ENCODE results near the gene SIRPB1. TPM values are rescaled to one million over a fixed set of nuclear protein-coding genes. Genes with fewer than 3 reads are reported as not detected.

The SIRPB1 gene
- total RNA-seq, 4 donors from 2014 or later = 0.95 to 3.2 (median 1.7) TPM; not detected in 1

DNA sequence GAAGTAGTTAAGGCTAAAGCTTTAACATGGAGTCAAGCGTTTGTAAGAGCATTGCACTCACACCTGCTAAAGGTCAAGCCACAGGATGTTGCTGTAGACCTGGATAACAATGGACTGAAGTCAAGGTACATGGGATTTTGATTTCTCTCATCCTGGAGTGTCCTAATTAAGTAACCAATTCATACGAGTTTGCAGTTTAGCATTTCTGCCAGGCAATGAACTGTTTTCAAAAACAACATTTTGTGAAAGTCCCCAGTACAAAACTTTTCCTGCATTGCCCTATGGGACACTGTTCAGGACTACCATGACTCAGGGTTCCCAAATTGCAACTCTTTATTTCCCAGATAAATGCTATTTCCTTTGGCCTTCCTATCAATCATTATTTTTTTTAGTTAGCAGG, 17.4 kb upstream of the SIRPB1 start:
- DNase-seq = no peak
- Histone ChIP-seq H3K36me3 (no peaks in the 10 kb centered on the region), H3K4me3 (no peak overlapping the region), H3K27me3 (no peaks in the 10 kb centered on the region), H3K27ac (no peak overlapping the region), H3K4me1 (no peaks in the 10 kb centered on the region), H3K9me3 (no peaks in the 10 kb centered on the region)
- no peak for TF ChIP-seq POLR2A (IDR thresholded peaks at IDR 0.05)
- TF ChIP-seq, protein P1, sequence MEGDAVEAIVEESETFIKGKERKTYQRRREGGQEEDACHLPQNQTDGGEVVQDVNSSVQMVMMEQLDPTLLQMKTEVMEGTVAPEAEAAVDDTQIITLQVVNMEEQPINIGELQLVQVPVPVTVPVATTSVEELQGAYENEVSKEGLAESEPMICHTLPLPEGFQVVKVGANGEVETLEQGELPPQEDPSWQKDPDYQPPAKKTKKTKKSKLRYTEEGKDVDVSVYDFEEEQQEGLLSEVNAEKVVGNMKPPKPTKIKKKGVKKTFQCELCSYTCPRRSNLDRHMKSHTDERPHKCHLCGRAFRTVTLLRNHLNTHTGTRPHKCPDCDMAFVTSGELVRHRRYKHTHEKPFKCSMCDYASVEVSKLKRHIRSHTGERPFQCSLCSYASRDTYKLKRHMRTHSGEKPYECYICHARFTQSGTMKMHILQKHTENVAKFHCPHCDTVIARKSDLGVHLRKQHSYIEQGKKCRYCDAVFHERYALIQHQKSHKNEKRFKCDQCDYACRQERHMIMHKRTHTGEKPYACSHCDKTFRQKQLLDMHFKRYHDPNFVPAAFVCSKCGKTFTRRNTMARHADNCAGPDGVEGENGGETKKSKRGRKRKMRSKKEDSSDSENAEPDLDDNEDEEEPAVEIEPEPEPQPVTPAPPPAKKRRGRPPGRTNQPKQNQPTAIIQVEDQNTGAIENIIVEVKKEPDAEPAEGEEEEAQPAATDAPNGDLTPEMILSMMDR (IDR thresholded peaks at IDR 0.05) = no peak
- intact Hi-C loops (cut with DNase I; ENCODE audit: low total_unique reads) = no loop called here

DNA sequence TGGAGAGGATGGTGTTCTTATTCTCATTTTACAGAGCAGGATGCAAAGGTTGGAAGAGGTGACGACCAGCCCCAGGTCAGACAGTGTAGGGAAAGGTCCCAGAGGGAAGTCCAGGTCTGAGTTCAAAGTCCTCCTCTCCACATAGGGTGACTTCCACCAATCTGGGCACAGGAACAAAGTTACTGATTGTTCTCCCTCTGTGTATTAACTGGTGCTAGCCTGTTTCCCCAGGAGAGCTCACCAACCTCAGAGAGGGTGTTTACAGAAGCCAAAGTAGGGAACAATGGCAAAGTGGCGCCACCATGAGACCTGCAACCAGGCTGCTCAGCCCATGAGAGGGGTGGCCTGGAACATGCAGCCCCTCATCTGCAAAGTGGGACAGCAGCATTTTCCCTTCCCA, 16.8 kb upstream of the SIRPB1 start:
- H3K27me3 ChIP-seq = no peaks in the 10 kb centered on the region
- no peaks in the 10 kb centered on the region for H3K4me1 ChIP-seq
- H3K27ac ChIP-seq = no peak overlapping the region
- no peak for DNase-seq
- no peaks in the 10 kb centered on the region for H3K9me3 ChIP-seq
- H3K36me3 ChIP-seq = no peaks in the 10 kb centered on the region
- no peak overlapping the region for H3K4me3 ChIP-seq
- TF ChIP-seq, protein P1 (IDR thresholded peaks at IDR 0.05) = no peak
- no peak for TF ChIP-seq POLR2A (IDR thresholded peaks at IDR 0.05)
- intact Hi-C loops (cut with DNase I; ENCODE audit: low total_unique reads) = no loop called here

DNA sequence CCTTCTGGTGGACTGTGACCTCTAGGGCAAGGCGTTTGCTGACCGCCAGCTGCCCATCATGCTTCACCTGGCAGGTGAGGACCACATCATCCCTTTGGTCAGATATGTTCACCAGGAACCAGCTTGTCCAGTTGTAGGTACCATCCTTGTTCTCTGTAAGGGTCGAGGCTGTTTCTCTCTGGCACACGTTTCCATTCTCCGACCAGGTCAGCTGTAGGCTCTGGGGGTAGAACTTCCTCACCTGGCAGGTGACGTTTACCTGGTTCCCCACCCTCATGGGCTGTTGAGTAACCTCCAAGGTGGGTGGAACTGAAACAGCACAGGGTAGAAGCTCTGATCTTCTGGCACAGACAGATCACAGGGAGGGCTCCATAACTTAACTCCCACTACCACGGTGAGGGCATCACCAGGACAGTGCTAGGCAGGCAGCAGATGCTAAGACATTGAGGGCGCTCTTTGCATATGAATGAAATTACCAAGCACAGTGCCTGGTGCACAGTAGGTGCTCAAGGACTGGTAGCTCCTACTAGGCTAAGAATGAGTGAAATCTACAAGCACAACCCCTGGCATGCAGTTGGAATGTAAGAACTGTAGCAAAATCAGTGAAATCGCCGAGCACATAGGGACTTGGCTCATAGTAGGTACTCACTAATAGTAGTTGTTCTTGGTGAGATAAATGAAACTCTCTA, 15.6 kb upstream of the SIRPB1 start:
- H3K9me3 ChIP-seq = no peaks in the 10 kb centered on the region
- intact Hi-C loops (cut with DNase I; ENCODE audit: low total_unique reads) = no loop called here
- no peak overlapping the region for H3K4me3 ChIP-seq
- no peak overlapping the region for H3K27ac ChIP-seq
- H3K36me3 ChIP-seq = no peaks in the 10 kb centered on the region
- no peak for DNase-seq
- no peaks in the 10 kb centered on the region for H3K27me3 ChIP-seq
- no peaks in the 10 kb centered on the region for H3K4me1 ChIP-seq
- no peak for TF ChIP-seq POLR2A (IDR thresholded peaks at IDR 0.05)
- TF ChIP-seq, protein P1 (IDR thresholded peaks at IDR 0.05) = no peak

DNA sequence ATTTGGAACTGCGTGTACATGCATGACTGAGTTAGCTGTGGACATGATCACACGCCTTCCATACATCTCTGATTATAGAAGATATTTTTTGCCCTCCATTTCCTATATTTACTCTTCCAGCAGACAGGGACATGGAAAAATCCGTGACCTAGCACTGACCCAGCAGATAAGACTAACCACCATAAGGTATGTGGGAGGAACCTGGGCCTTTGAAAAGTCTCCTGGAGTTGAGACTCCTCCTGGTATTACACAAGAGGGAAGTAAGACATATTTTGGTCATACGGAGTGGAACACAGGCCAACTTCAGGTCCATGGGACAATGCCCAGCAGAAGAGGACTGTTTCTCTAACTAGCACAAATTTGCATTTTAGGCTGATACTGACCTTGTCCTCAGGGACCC, 13.7 kb upstream of the SIRPB1 start:
- Histone ChIP-seq H3K36me3 (no peaks in the 10 kb centered on the region), H3K4me1 (no peaks in the 10 kb centered on the region), H3K27me3 (no peaks in the 10 kb centered on the region), H3K4me3 (no peak overlapping the region), H3K27ac (no peak overlapping the region), H3K9me3 (no peaks in the 10 kb centered on the region)
- intact Hi-C loops (cut with DNase I; ENCODE audit: low total_unique reads) = no loop called here
- TF ChIP-seq, protein P1 (IDR thresholded peaks at IDR 0.05) = no peak
- no peak for TF ChIP-seq POLR2A (IDR thresholded peaks at IDR 0.05)
- DNase-seq = no peak

DNA sequence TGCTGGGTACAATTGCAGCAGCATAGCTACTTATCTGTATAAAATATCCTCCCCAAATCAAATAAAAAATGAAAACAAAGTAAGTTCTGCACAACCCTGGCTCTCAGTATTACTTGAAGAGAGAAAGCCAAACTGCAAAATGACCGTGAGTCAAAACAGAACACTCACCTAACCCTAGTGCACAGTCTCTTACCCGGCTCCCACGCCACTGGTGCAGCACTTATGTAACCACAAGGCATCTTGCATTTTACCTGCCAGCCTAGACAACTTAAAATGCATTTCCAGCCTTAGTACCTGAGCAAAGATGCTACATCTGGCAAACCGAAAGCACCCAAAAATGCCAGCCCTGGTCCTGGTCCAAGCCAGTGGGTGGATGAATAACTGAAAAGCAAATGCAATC, 12.4 kb upstream of the SIRPB1 start:
- no peak overlapping the region for H3K27ac ChIP-seq
- H3K4me1 ChIP-seq = no peaks in the 10 kb centered on the region
- no peaks in the 10 kb centered on the region for H3K36me3 ChIP-seq
- intact Hi-C loops (cut with DNase I; ENCODE audit: low total_unique reads) = no loop called here
- no peak for DNase-seq
- H3K9me3 ChIP-seq = no peaks in the 10 kb centered on the region
- no peaks in the 10 kb centered on the region for H3K27me3 ChIP-seq
- TF ChIP-seq, protein P1 (IDR thresholded peaks at IDR 0.05) = no peak
- TF ChIP-seq POLR2A (IDR thresholded peaks at IDR 0.05) = no peak
- no peak overlapping the region for H3K4me3 ChIP-seq

Measured in uterus (tissue), 4 donors.